Endothelial cell of umbilical vein (primary cell): Measurements from ENCODE around the gene STAT5A. TPM values are rescaled to one million over a fixed set of nuclear protein-coding genes. Genes with fewer than 3 reads are reported as not detected.

Experiments used
- BruUV-seq: library from RNA; stranded (reverse); fragments of 400-500 nt; replicated peaks from 2 replicates; lab custom pipeline; 2021; lab: Mats Ljungman, UMichigan
- CTCF ChIA-PET: fragments of 300-600, 350-600 bp; sonication (Branson Sonifier 250); formaldehyde crosslinking; loops from one replicate; lab custom pipeline; 2021; ENCODE audit warnings: antibody characterized with exemption, inconsistent platforms; lab: Charles Lee
- POLR2A ChIA-PET: fragments of 300-600, 350-600 bp; sonication (Branson Sonifier 250); formaldehyde crosslinking; loops from one replicate; lab custom pipeline; 2021; ENCODE audit warnings: antibody characterized with exemption, inconsistent platforms; lab: Charles Lee
- DNase-seq: peaks from one replicate; pipeline ENCODE4 v3.0.0-alpha.2; 2011; ENCODE audit warnings: low read depth, low spot score
- FAIRE-seq: peaks from 2 replicates; lab custom pipeline; 2011; peaks lifted over from hg19 to GRCh38; lab: Jason Lieb, UNC
- H2AFZ ChIP-seq: 2 replicates; pipeline ENCODE4 v1.6.0; 2012; ENCODE audit warnings: low read depth, low read length, control low read depth, inconsistent platforms
- H3K27ac ChIP-seq: 2 replicates; pipeline ENCODE4 v1.5.1; 2011; ENCODE audit warnings: low read depth, mild to moderate bottlenecking, control low read depth, low read length, moderate library complexity; ENCODE audit not compliant: insufficient read depth
- H3K27me3 ChIP-seq, 2 experiments: 2 replicates each; pipeline versions ENCODE4 v1.6.0 to v1.6.1; 2011; ENCODE audit warnings: low read length in 2 of 2, mixed read lengths in 1 of 2; ENCODE audit not compliant: control insufficient read depth in 2 of 2, insufficient read depth in 2 of 2
- H3K36me3 ChIP-seq, 2 experiments: 2 replicates in 1 of 2; 3 replicates in 1 of 2; pipeline ENCODE4 v1.5.1; 2011; ENCODE audit warnings: low read length in 2 of 2, mild to moderate bottlenecking in 1 of 2, moderate library complexity in 1 of 2; ENCODE audit not compliant: control insufficient read depth in 2 of 2, insufficient read depth in 2 of 2; ENCODE audit errors: extremely low read depth in 1 of 2
- H3K4me1 ChIP-seq: 3 replicates; pipeline ENCODE4 v1.5.1; 2011; ENCODE audit warnings: mild to moderate bottlenecking, low read length; ENCODE audit not compliant: control insufficient read depth, insufficient read depth; ENCODE audit errors: extremely low read depth
- H3K4me2 ChIP-seq: 2 replicates; pipeline ENCODE4 v1.6.1; 2011; ENCODE audit warnings: low read length, control low read depth, mixed read lengths; ENCODE audit not compliant: insufficient read depth
- H3K4me3 ChIP-seq, 3 experiments: fragments of 200-600 bp in 1 of 3; sonication (generic), shearing (Covaris generic) in 1 of 3; replicated peaks in 1 of 3; 2 replicates each; pipeline ENCODE4 v1.5.1; 2011 to 2016; ENCODE audit warnings: control low read depth in 3 of 3, low read length in 3 of 3, mild to moderate bottlenecking in 2 of 3, inconsistent platforms in 1 of 3, low read depth in 1 of 3, moderate library complexity in 1 of 3; ENCODE audit not compliant: insufficient read depth in 1 of 3
- H3K79me2 ChIP-seq: 2 replicates; pipeline ENCODE4 v1.6.0; 2012; ENCODE audit warnings: low read length, inconsistent platforms; ENCODE audit not compliant: control insufficient read depth, insufficient read depth
- H3K9ac ChIP-seq: replicated peaks from 2 replicates; pipeline ENCODE3; 2011; ENCODE audit warnings: low read length, control low read depth; ENCODE audit not compliant: insufficient read depth; ENCODE audit errors: extremely low read depth
- H3K9me1 ChIP-seq: replicated peaks from 3 replicates; pipeline ENCODE4 v1.6.0; 2011; ENCODE audit warnings: mild to moderate bottlenecking, low read length; ENCODE audit not compliant: control insufficient read depth, insufficient read depth; ENCODE audit errors: extremely low read depth
- H3K9me3 ChIP-seq: replicated peaks from 2 replicates; pipeline ENCODE4 v1.5.1; 2012; ENCODE audit warnings: low read length, inconsistent platforms; ENCODE audit not compliant: control insufficient read depth, insufficient read depth
- H4K20me1 ChIP-seq: replicated peaks from 2 replicates; pipeline ENCODE3; 2011; ENCODE audit warnings: mild to moderate bottlenecking, low read length; ENCODE audit not compliant: control insufficient read depth, insufficient read depth; ENCODE audit errors: extremely low read depth
- EZH2 ChIP-seq: IDR thresholded peaks from 2 replicates; pipeline ENCODE4 v1.6.1; 2012; ENCODE audit warnings: borderline replicate concordance, low read depth, mild to moderate bottlenecking, moderate library complexity, low read length, inconsistent platforms; ENCODE audit not compliant: severe bottlenecking
- FOS ChIP-seq: IDR thresholded peaks from 2 replicates; pipeline ENCODE4 v1.6.1; 2011; ENCODE audit warnings: mild to moderate bottlenecking, low read length, moderate library complexity, borderline replicate concordance; ENCODE audit not compliant: insufficient read depth
- GATA2 ChIP-seq: IDR thresholded peaks from 2 replicates; pipeline ENCODE4 v1.7.0; 2011; ENCODE audit warnings: low read depth, mild to moderate bottlenecking, moderate library complexity, mixed read lengths, low read length; ENCODE audit not compliant: insufficient read length, insufficient read depth
- JUN ChIP-seq: IDR thresholded peaks from 2 replicates; pipeline ENCODE4 v1.6.1; 2011; ENCODE audit warnings: borderline replicate concordance, low read depth; ENCODE audit not compliant: insufficient read length, insufficient read depth
- MYC ChIP-seq: IDR thresholded peaks from one replicate; pipeline ENCODE4 v1.6.1; 2011; ENCODE audit warnings: mild to moderate bottlenecking, low read depth, low read length
- POLR2A ChIP-seq: IDR thresholded peaks from 2 replicates; pipeline ENCODE4 v1.6.1; 2012; ENCODE audit warnings: low read depth, mild to moderate bottlenecking, control low read depth, low read length
- POLR2AphosphoS5 ChIP-seq: IDR thresholded peaks from 2 replicates; pipeline ENCODE4 v1.6.1; 2012; ENCODE audit warnings: low read depth, mild to moderate bottlenecking, control low read depth, low read length, moderate library complexity; ENCODE audit not compliant: insufficient read depth
- dilution Hi-C: fragments of 300-500 bp; cut with MboI; formaldehyde crosslinking; loops from one replicate; pipeline ENCODE4 v1.15.0; 2019; ENCODE audit warnings: low sequenced_read_pairs; ENCODE audit not compliant: extremely low pct_ligation_motif_present
- intact Hi-C: fragments of 100-400 bp; cut with micrococcal nuclease; formaldehyde crosslinking; loops from one replicate; pipeline ENCODE4 v1.10.0; 2022
- polyA plus RNA-seq, 4 experiments: library from polyadenylated mRNA; depleted of rRNA in 3 of 4; stranded (reverse) in 3 of 4; unstranded in 1 of 4; fragments of >200 nt; gene quantifications; 2 replicates each; pipeline versions ENCODE4 v1.2.1 to v1.2.3, GENCODE V29; 2011 to 2012; ENCODE audit warnings: missing spikeins in 1 of 4
- total RNA-seq: library from RNA; stranded (reverse); gene quantifications from 2 replicates; pipeline ENCODE4 v1.2.3, GENCODE V29; 2021
- TF ChIP-seq, protein P1 (sequence below): IDR thresholded peaks from 2 replicates; pipeline ENCODE4 v1.6.1; 2011; ENCODE audit not compliant: insufficient read depth, insufficient read length
- TF ChIP-seq, protein P2 (sequence below), 2 donors: IDR thresholded peaks; 1 replicate in 1 of 2; 2 replicates in 1 of 2; pipeline ENCODE4 v1.5.1; 2011; ENCODE audit warnings: low read length in 2 of 2, mild to moderate bottlenecking in 2 of 2, moderate library complexity in 2 of 2, control low read depth in 1 of 2, inconsistent platforms in 1 of 2, low read depth in 1 of 2; ENCODE audit not compliant: insufficient read depth in 1 of 2; ENCODE audit errors: extremely low read depth in 1 of 2

STAT5A gene
- total and polyA plus RNA-seq, 2 donors (not counting 3 experiments of a cell fraction or from before 2014, with no cell fraction given): 18.0 to 23.4 TPM

DNA sequence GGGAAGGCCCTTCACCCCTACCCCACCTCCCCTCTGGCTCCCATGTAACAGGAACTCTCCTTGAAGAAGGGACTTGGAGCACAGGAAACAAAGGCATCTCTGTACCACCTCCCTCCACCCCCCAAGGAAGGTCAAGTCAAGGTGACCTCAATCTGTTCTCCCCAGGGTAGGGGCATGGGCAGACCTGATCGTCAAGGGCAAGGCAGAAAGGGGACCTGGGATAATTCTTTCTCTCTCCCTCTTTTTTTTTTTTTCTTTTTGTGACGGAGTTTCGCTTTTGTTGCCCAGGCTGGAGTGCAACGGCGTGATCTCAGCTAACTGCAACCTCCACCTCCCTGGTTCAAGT, 4.3 kb upstream of the STAT5A start:
- dilution Hi-C loops: no loop called here
- Histone ChIP-seq H3K9me1 (no peaks in the 10 kb centered on the region), H3K4me1 (peaks cover 14% of the 10 kb centered on the region), H3K9me3 (no peaks in the 10 kb centered on the region), H3K79me2 (no peaks in the 10 kb centered on the region), H3K4me3 (no peak overlapping the region), H4K20me1 (no peaks in the 10 kb centered on the region), H2AFZ (no peak overlapping the region), H3K36me3 (no peaks in the 10 kb centered on the region), H3K4me2 (no peak overlapping the region), H3K27me3 (no peaks in the 10 kb centered on the region), H3K9ac (no peak overlapping the region), H3K27ac (no peak overlapping the region)
- POLR2A ChIA-PET: no interaction called here
- TF ChIP-seq GATA2 (no peak), JUN (no peak), MYC (no peak), POLR2A (no peak), POLR2AphosphoS5 (no peak), FOS (no peak), EZH2 (no peak)
- TF ChIP-seq, protein P1, sequence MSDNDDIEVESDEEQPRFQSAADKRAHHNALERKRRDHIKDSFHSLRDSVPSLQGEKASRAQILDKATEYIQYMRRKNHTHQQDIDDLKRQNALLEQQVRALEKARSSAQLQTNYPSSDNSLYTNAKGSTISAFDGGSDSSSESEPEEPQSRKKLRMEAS: no peak
- TF ChIP-seq, protein P2, sequence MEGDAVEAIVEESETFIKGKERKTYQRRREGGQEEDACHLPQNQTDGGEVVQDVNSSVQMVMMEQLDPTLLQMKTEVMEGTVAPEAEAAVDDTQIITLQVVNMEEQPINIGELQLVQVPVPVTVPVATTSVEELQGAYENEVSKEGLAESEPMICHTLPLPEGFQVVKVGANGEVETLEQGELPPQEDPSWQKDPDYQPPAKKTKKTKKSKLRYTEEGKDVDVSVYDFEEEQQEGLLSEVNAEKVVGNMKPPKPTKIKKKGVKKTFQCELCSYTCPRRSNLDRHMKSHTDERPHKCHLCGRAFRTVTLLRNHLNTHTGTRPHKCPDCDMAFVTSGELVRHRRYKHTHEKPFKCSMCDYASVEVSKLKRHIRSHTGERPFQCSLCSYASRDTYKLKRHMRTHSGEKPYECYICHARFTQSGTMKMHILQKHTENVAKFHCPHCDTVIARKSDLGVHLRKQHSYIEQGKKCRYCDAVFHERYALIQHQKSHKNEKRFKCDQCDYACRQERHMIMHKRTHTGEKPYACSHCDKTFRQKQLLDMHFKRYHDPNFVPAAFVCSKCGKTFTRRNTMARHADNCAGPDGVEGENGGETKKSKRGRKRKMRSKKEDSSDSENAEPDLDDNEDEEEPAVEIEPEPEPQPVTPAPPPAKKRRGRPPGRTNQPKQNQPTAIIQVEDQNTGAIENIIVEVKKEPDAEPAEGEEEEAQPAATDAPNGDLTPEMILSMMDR (IDR thresholded peaks at IDR 0.05; ENCODE audit: extremely low read depth in 1 of 2, insufficient read depth in 1 of 2, low read depth in 1 of 2, low read length in 2 of 2): no peak
- no TSS peak for BruUV-seq
- intact Hi-C loops: no loop called here
- CTCF ChIA-PET: no interaction called here
- FAIRE-seq (no peak), DNase-seq (no peak)
